Measurements from ENCODE around the gene GAB2. TPM values are rescaled to one million over a fixed set of nuclear protein-coding genes. Genes with fewer than 3 reads are reported as not detected.

GAB2 gene
- polyA plus RNA-seq, 3 donors: 2.8 to 39.4 (median 4.4) TPM

GRCh38 chr11:78205256-78205655, 212.4 kb downstream of the GAB2 start:
- WGBS (ENCODE audit: insufficient coverage): 92% methylated on average over 3 of the region's 4 CpGs
- TF ChIP-seq, protein P1, sequence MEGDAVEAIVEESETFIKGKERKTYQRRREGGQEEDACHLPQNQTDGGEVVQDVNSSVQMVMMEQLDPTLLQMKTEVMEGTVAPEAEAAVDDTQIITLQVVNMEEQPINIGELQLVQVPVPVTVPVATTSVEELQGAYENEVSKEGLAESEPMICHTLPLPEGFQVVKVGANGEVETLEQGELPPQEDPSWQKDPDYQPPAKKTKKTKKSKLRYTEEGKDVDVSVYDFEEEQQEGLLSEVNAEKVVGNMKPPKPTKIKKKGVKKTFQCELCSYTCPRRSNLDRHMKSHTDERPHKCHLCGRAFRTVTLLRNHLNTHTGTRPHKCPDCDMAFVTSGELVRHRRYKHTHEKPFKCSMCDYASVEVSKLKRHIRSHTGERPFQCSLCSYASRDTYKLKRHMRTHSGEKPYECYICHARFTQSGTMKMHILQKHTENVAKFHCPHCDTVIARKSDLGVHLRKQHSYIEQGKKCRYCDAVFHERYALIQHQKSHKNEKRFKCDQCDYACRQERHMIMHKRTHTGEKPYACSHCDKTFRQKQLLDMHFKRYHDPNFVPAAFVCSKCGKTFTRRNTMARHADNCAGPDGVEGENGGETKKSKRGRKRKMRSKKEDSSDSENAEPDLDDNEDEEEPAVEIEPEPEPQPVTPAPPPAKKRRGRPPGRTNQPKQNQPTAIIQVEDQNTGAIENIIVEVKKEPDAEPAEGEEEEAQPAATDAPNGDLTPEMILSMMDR (IDR thresholded peaks at IDR 0.05): no peak
- no peak overlapping the region for H2AFZ ChIP-seq (ENCODE audit: insufficient read depth, low read depth, low read length, poor library complexity, severe bottlenecking)
- H3K27me3 ChIP-seq (ENCODE audit: control insufficient read depth in 2 of 2, insufficient read depth in 2 of 2, low read length in 2 of 2): no peaks in the 10 kb centered on the region
- peaks cover 10 to 13% of the 10 kb centered on the region in 2 donors for H3K4me1 ChIP-seq (ENCODE audit: control insufficient read depth in 1 of 2, insufficient read depth in 2 of 2, low read length in 2 of 2)
- Mint-ChIP-seq H3K27me3 (ENCODE audit: low read depth in 3 of 3) (peaks cover 0 to 4% (median 2%) of the 10 kb centered on the region in 3 donors), H3K27ac (peak overlapping the region in 1 of 7 donors; percentile 31), H3K4me1 (peaks cover 14% of the 10 kb centered on the region), H3K4me3 (no peak overlapping the region), H3K36me3 (peaks cover 60 to 68% of the 10 kb centered on the region in 2 donors), H3K9me3 (peaks cover 0 to 3% (median 0%) of the 10 kb centered on the region in 7 donors)
- H3K9ac ChIP-seq (ENCODE audit: insufficient read depth, low read length, poor library complexity, severe bottlenecking): no peak overlapping the region
- intact Hi-C loops (cut with micrococcal nuclease): no loop called here
- H3K36me3 ChIP-seq (replicated peaks in 1 of 2; ENCODE audit: control insufficient read depth in 1 of 2, insufficient read depth in 2 of 2, low read length in 2 of 2): peaks cover 12 to 70% of the 10 kb centered on the region in 2 donors
- no peaks in the 10 kb centered on the region for H3K9me3 ChIP-seq (replicated peaks in 1 of 2; ENCODE audit: control insufficient read depth in 1 of 2, insufficient read depth in 1 of 2, low read length in 2 of 2)
- DNase-seq: no peak
- H3K4me2 ChIP-seq (replicated peaks; ENCODE audit: extremely low read depth, low read length, poor library complexity, severe bottlenecking): no peak overlapping the region
- no peak overlapping the region for H3K4me3 ChIP-seq (replicated peaks in 1 of 3; ENCODE audit: low read depth in 2 of 3, low read length in 3 of 3)
- no peaks in the 10 kb centered on the region for H4K20me1 ChIP-seq (ENCODE audit: insufficient read depth, low read length)
- H3K27ac ChIP-seq (ENCODE audit: low read depth in 1 of 2, low read length in 2 of 2): no peak overlapping the region
- H3K79me2 ChIP-seq (ENCODE audit: insufficient read depth, low read length): no peaks in the 10 kb centered on the region

- Histone ChIP-seq H3K27me3 (ENCODE audit: control insufficient read depth in 2 of 2, insufficient read depth in 2 of 2, low read length in 2 of 2) (no peaks in the 10 kb centered on the region), H3K9ac (ENCODE audit: insufficient read depth, low read length, poor library complexity, severe bottlenecking) (no peak overlapping the region), H3K4me2 (replicated peaks; ENCODE audit: extremely low read depth, low read length, poor library complexity, severe bottlenecking) (peak overlapping the region; percentile 1), H3K9me3 (replicated peaks in 1 of 2; ENCODE audit: control insufficient read depth in 1 of 2, insufficient read depth in 1 of 2, low read length in 2 of 2) (no peaks in the 10 kb centered on the region), H4K20me1 (ENCODE audit: insufficient read depth, low read length) (no peaks in the 10 kb centered on the region), H3K27ac (ENCODE audit: low read depth in 1 of 2, low read length in 2 of 2) (peak overlapping the region in 1 of 2 donors; percentile 5), H3K79me2 (ENCODE audit: insufficient read depth, low read length) (no peaks in the 10 kb centered on the region), H2AFZ (ENCODE audit: insufficient read depth, low read depth, low read length, poor library complexity, severe bottlenecking) (no peak overlapping the region), H3K4me3 (replicated peaks in 1 of 3; ENCODE audit: low read depth in 2 of 3, low read length in 3 of 3) (no peak overlapping the region), H3K4me1 (ENCODE audit: control insufficient read depth in 1 of 2, insufficient read depth in 2 of 2, low read length in 2 of 2) (peaks cover 10 to 13% of the 10 kb centered on the region in 2 donors), H3K36me3 (replicated peaks in 1 of 2; ENCODE audit: control insufficient read depth in 1 of 2, insufficient read depth in 2 of 2, low read length in 2 of 2) (peaks cover 16 to 78% of the 10 kb centered on the region in 2 donors)
- Mint-ChIP-seq H3K9me3 (no peaks in the 10 kb centered on the region), H3K36me3 (peaks cover 63 to 67% of the 10 kb centered on the region in 2 donors), H3K27me3 (ENCODE audit: low read depth in 3 of 3) (peaks cover 0 to 3% (median 0%) of the 10 kb centered on the region in 3 donors), H3K27ac (peak overlapping the region; percentile 35 to 91 (median 73)), H3K4me3 (peak overlapping the region in 1 of 2 donors; percentile 72), H3K4me1 (peaks cover 14% of the 10 kb centered on the region)
- TF ChIP-seq, protein P1 (IDR thresholded peaks at IDR 0.05): no peak
- intact Hi-C loops (cut with micrococcal nuclease): no loop called here
- DNase-seq: peak; percentile 33 to 50 (median 35)
- 72% methylated on average over 6 of the region's 10 CpGs for WGBS (ENCODE audit: insufficient coverage)
Observed at GRCh38 chr11:78203184-78203583, 214.4 kb downstream of the GAB2 start.

Measured in CD14-positive monocyte (primary cell).